ENCODE results near the gene ELK3. TPM values are rescaled to one million over a fixed set of nuclear protein-coding genes. Genes with fewer than 3 reads are reported as not detected.

ELK3 gene
- total and polyA plus RNA-seq, 4 donors, result 9.1 to 68.5 (median 40.3) TPM

- Histone ChIP-seq H3K36me3 (ENCODE audit: control insufficient read depth in 4 of 4, insufficient read depth in 4 of 4, low read length in 4 of 4) (peaks cover 0 to 14% (median 5%) of the 10 kb centered on the region in 4 donors), H3K4me3 (no peak overlapping the region), H3K27me3 (ENCODE audit: control insufficient read depth in 3 of 3, insufficient read depth in 3 of 3, low read length in 2 of 3) (no peaks in the 10 kb centered on the region), H3K27ac (ENCODE audit: low read depth in 1 of 2, low read length in 1 of 2) (no peak overlapping the region), H3K9ac (ENCODE audit: insufficient read depth in 1 of 2, low read length in 2 of 2) (no peak overlapping the region), H3K4me1 (ENCODE audit: control insufficient read depth in 5 of 5, insufficient read depth in 5 of 5, low read length in 5 of 5) (no peaks in the 10 kb centered on the region), H3K9me3 (ENCODE audit: control insufficient read depth in 4 of 4, insufficient read depth in 3 of 4, low read length in 3 of 4) (no peaks in the 10 kb centered on the region)
- DNase-seq (no peak), ATAC-seq (ENCODE audit: insufficient read depth, low FRiP score) (no peak)
- 98% methylated on average over 4 of the region's 4 CpGs for whole genome bisulfite sequencing, 2 donors
- no peak for TF ChIP-seq CTCF (IDR thresholded peaks at IDR 0.05; ENCODE audit: control extremely low read depth, extremely low read depth)
Observed at GRCh38 chr12:96297504-96297903, 103.3 kb downstream of the ELK3 start.

GRCh38 chr12:96300064-96300463, 105.9 kb downstream of the ELK3 start:
- DNase-seq (peak in 1 of 3 donors; percentile 25), ATAC-seq (ENCODE audit: insufficient read depth, low FRiP score) (no peak)
- H3K9ac ChIP-seq (ENCODE audit: insufficient read depth in 1 of 2, low read length in 2 of 2), result no peak overlapping the region
- H3K27me3 ChIP-seq (ENCODE audit: control insufficient read depth in 3 of 3, insufficient read depth in 3 of 3, low read length in 2 of 3), result no peaks in the 10 kb centered on the region
- WGBS, 2 donors, result 72 to 93% methylated on average over 5 of the region's 5 CpGs
- H3K9me3 ChIP-seq (ENCODE audit: control insufficient read depth in 4 of 4, insufficient read depth in 3 of 4, low read length in 3 of 4), result no peaks in the 10 kb centered on the region
- no peak for TF ChIP-seq CTCF (IDR thresholded peaks at IDR 0.05; ENCODE audit: control extremely low read depth, extremely low read depth)
- peaks cover 0 to 5% (median 1%) of the 10 kb centered on the region in 4 donors for H3K36me3 ChIP-seq (ENCODE audit: control insufficient read depth in 4 of 4, insufficient read depth in 4 of 4, low read length in 4 of 4)
- H3K4me3 ChIP-seq, result no peak overlapping the region
- peaks cover 0 to 3% (median 0%) of the 10 kb centered on the region in 5 donors for H3K4me1 ChIP-seq (ENCODE audit: control insufficient read depth in 5 of 5, insufficient read depth in 5 of 5, low read length in 5 of 5)
- H3K27ac ChIP-seq (ENCODE audit: low read depth in 1 of 2, low read length in 1 of 2), result no peak overlapping the region

- no peak for TF ChIP-seq CTCF (IDR thresholded peaks at IDR 0.05; ENCODE audit: control extremely low read depth, extremely low read depth)
- Histone ChIP-seq H3K27me3 (ENCODE audit: control insufficient read depth in 3 of 3, insufficient read depth in 3 of 3, low read length in 2 of 3) (no peaks in the 10 kb centered on the region), H3K9me3 (ENCODE audit: control insufficient read depth in 4 of 4, insufficient read depth in 3 of 4, low read length in 3 of 4) (no peaks in the 10 kb centered on the region), H3K36me3 (ENCODE audit: control insufficient read depth in 4 of 4, insufficient read depth in 4 of 4, low read length in 4 of 4) (peaks cover 0 to 3% (median 0%) of the 10 kb centered on the region in 4 donors), H3K4me1 (ENCODE audit: control insufficient read depth in 5 of 5, insufficient read depth in 5 of 5, low read length in 5 of 5) (peaks cover 0 to 3% (median 0%) of the 10 kb centered on the region in 5 donors), H3K4me3 (no peak overlapping the region), H3K27ac (ENCODE audit: low read depth in 1 of 2, low read length in 1 of 2) (no peak overlapping the region), H3K9ac (ENCODE audit: insufficient read depth in 1 of 2, low read length in 2 of 2) (no peak overlapping the region)
- ATAC-seq (ENCODE audit: insufficient read depth, low FRiP score) (no peak), DNase-seq (no peak)
- 92 to 96% methylated on average over 4 of the region's 4 CpGs for WGBS, 2 donors
Observed at GRCh38 chr12:96301732-96302131, 107.6 kb downstream of the ELK3 start.
